ENCODE results near the gene OR13F1. TPM values are rescaled to one million over a fixed set of nuclear protein-coding genes. Genes with fewer than 3 reads are reported as not detected.
"Not testable (repeated sequence)": the region's sequence is repeated elsewhere in the genome, so short reads cannot be mapped to it uniquely, and the experiment has no call there.

Gene OR13F1
- total RNA-seq = not detected

- no peak for DNase-seq (ENCODE audit: low read depth in 2 of 3, low spot score in 2 of 3)
These were observed at the start of gene OR13F1 for GRCh38 chr9:104503963-104504362. Gene OR13F1, plus strand, starts transcription at chr9:104504263. Its CDS starts 0 bp downstream, at chr9:104504263.

GRCh38 chr9:104456831-104457230, 47.2 kb upstream of the OR13F1 start:
- peak in 2 of 3 donors; percentile 2 to 36 for DNase-seq (ENCODE audit: low read depth in 2 of 3, low spot score in 2 of 3)

- no peak for DNase-seq (ENCODE audit: low read depth in 2 of 3, low spot score in 2 of 3)
These were observed 40.2 kb upstream of the OR13F1 start for GRCh38 chr9:104463864-104464263.

GRCh38 chr9:104468261-104468660, 35.8 kb upstream of the OR13F1 start:
- no peak for DNase-seq (ENCODE audit: low read depth in 2 of 3, low spot score in 2 of 3)

GRCh38 chr9:104482921-104483570, 21.0 kb upstream of the OR13F1 start:
- no peak for DNase-seq (ENCODE audit: low read depth in 2 of 3, low spot score in 2 of 3)

GRCh38 chr9:104485014-104485413, 19.0 kb upstream of the OR13F1 start:
- DNase-seq (ENCODE audit: low read depth in 2 of 3, low spot score in 2 of 3) = no peak

GRCh38 chr9:104494808-104495207, 9.3 kb upstream of the OR13F1 start:
- peak in 1 of 3 donors; percentile 17 for DNase-seq (ENCODE audit: low read depth in 2 of 3, low spot score in 2 of 3)

GRCh38 chr9:104503440-104503839, 623 bp upstream of the OR13F1 start:
- DNase-seq (ENCODE audit: low read depth in 2 of 3, low spot score in 2 of 3) = no peak

- DNase-seq (ENCODE audit: low read depth in 2 of 3, low spot score in 2 of 3) = no peak
These were observed 2.5 kb downstream of the OR13F1 start for GRCh38 chr9:104506565-104506964.

- no peak for DNase-seq (ENCODE audit: low read depth in 2 of 3, low spot score in 2 of 3)
These were observed 10.8 kb downstream of the OR13F1 start for GRCh38 chr9:104514901-104515300.

- not testable (repeated sequence) for DNase-seq (ENCODE audit: low read depth in 2 of 3, low spot score in 2 of 3)
These were observed 16.2 kb downstream of the OR13F1 start for GRCh38 chr9:104520241-104520640.

- DNase-seq (ENCODE audit: low read depth in 2 of 3, low spot score in 2 of 3) = no peak
These were observed 23.0 kb downstream of the OR13F1 start, which contains the start of gene OR13C4 for GRCh38 chr9:104527109-104527508. Gene OR13C4, minus strand, starts transcription at chr9:104527209. Its CDS starts 0 bp downstream, at chr9:104527209.

GRCh38 chr9:104536756-104537155, 32.7 kb downstream of the OR13F1 start, which contains the start of gene OR13C3:
Gene OR13C3, minus strand, starts transcription at chr9:104536856. Its CDS starts 133 bp downstream, at chr9:104536723.
- DNase-seq (ENCODE audit: low read depth in 2 of 3, low spot score in 2 of 3) = no peak

- no peak for DNase-seq (ENCODE audit: low read depth in 2 of 3, low spot score in 2 of 3)
These were observed 35.2 kb downstream of the OR13F1 start for GRCh38 chr9:104539275-104539674.

GRCh38 chr9:104544644-104545043, 40.6 kb downstream of the OR13F1 start:
- no peak for DNase-seq (ENCODE audit: low read depth in 2 of 3, low spot score in 2 of 3)

- no peak for DNase-seq (ENCODE audit: low read depth in 2 of 3, low spot score in 2 of 3)
These were observed 49.2 kb downstream of the OR13F1 start for GRCh38 chr9:104553261-104553660.

Other genes starting within 250 kb of the OR13F1 start
- gene OR13C4, start 22.9 kb downstream of the OR13F1 start, total RNA-seq = 0.27 TPM
- gene OR13C3, start 32.6 kb downstream of the OR13F1 start, total RNA-seq = 0.54 TPM
- not detected for gene OR13C8, start 64.9 kb downstream of the OR13F1 start, total RNA-seq
- 0.27 TPM for gene OR13C5, start 95.2 kb downstream of the OR13F1 start, total RNA-seq
- gene OR13C2, start 101.4 kb downstream of the OR13F1 start, total RNA-seq = 0.81 TPM
- gene OR13C9, start 113.9 kb downstream of the OR13F1 start, total RNA-seq = 0.54 TPM
- gene OR13D1, start 190.3 kb downstream of the OR13F1 start, total RNA-seq = not detected
- 38.8 TPM for gene NIPSNAP3A, start 243.4 kb downstream of the OR13F1 start, total RNA-seq

All from hematopoietic multipotent progenitor cell (in vitro differentiated cells).